SK-N-MC (cell line): Measurements from ENCODE around the gene SLU7.

Source experiments
- DNase-seq: peaks from one replicate; pipeline ENCODE4 v3.0.0-alpha.2; 2011; ENCODE audit warnings: low read depth, low spot score
- H3K27ac ChIP-seq: fragments of 200-600 bp; sonication (generic); 2 replicates; pipeline ENCODE4 v1.5.1; 2016; ENCODE audit warnings: mixed run types
- H3K36me3 ChIP-seq: fragments of 200-600 bp; sonication (generic); 2 replicates; pipeline ENCODE4 v1.6.1; 2017; ENCODE audit warnings: antibody characterized with exemption, low read length, mixed read lengths; ENCODE audit not compliant: insufficient read depth
- H3K4me3 ChIP-seq: fragments of 200-600 bp; sonication (generic); 2 replicates; pipeline ENCODE4 v1.5.1; 2016
- H3K9ac ChIP-seq: fragments of 200-600 bp; sonication (generic); 2 replicates; pipeline ENCODE4 v1.8.0; 2017; ENCODE audit warnings: mixed run types, mixed read lengths; ENCODE audit not compliant: insufficient read length
- H3K9me3 ChIP-seq: fragments of 200-600 bp; sonication (generic); 2 replicates; pipeline ENCODE4 v1.6.1; 2017; ENCODE audit warnings: low read depth, mild to moderate bottlenecking, antibody characterized with exemption, low read length, moderate library complexity, mixed read lengths
- EZH2 ChIP-seq: fragments of 200-600 bp; sonication (generic); IDR thresholded peaks from one replicate; pipeline ENCODE4 v1.6.1; 2017; ENCODE audit warnings: antibody characterized with exemption
- FOXP2 ChIP-seq: optimal IDR thresholded peaks from 2 replicates; pipeline ENCODE3; 2011; ENCODE audit warnings: mild to moderate bottlenecking, moderate library complexity; ENCODE audit not compliant: insufficient read depth; ENCODE audit errors: extremely low read length, control extremely low read depth
- POLR2AphosphoS5 ChIP-seq: IDR thresholded peaks from 2 replicates; pipeline ENCODE4 v1.6.1; 2012; ENCODE audit warnings: mild to moderate bottlenecking, low read depth, low read length, borderline replicate concordance

The SLU7 gene

DNA sequence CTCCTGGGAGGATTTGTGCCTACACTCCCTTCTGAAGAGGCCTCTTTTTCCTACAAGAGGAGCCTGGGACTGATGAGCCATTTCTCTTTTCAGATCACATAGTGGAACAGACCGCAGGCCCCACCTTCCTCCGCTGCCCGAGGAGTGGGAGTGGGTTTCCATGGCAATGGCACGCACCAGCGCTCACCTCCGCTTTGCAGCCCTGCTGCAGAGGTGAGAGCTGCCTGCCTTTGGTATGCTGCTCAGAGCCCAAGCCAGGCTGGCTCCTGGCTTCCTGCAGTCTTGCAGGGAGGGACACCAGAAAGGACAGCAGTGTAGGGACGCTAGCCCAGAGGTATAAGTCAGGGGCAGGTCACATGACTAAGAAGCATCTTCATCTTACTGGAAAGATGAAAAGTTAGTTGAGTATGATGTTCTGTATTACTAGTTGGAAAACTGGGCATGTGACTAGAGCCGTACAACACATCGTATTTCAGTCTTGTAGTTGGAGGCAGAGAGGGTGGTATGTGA is 15.2 kb upstream of the SLU7 start:
- DNase-seq: no peak
- no peak for TF ChIP-seq POLR2AphosphoS5
- no peak for TF ChIP-seq EZH2
- no peak for TF ChIP-seq FOXP2
- peaks cover 7% of the 10 kb centered on the region for H3K36me3 ChIP-seq
- no peak overlapping the region for H3K27ac ChIP-seq
- H3K4me3 ChIP-seq: no peak overlapping the region
- no peak overlapping the region for H3K9ac ChIP-seq
- H3K9me3 ChIP-seq: no peaks in the 10 kb centered on the region

DNA sequence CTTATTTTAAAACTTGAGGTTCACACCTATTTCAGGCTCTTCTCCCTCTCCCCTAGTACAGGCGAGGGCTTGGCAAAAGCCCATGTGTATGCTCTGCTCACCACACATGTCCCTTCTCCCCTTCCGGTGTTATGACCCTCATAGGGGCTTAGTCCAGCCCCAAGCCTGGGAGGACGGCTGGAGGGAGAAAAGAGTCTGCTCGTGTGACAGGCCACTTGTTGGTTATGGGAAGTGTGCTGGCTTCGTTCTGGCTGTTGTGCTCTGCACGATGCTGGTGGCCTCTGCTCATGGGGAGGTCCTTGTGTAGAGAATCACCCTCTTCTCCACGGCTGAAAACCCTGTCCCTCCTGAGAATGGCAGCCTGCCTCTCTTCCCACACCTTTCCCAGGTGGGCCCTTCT is 13.9 kb upstream of the SLU7 start:
- no peak overlapping the region for H3K9ac ChIP-seq
- DNase-seq: no peak
- TF ChIP-seq FOXP2: no peak
- no peak for TF ChIP-seq EZH2
- TF ChIP-seq POLR2AphosphoS5: no peak
- no peak overlapping the region for H3K27ac ChIP-seq
- H3K4me3 ChIP-seq: no peak overlapping the region
- H3K9me3 ChIP-seq: no peaks in the 10 kb centered on the region
- peaks cover 20% of the 10 kb centered on the region for H3K36me3 ChIP-seq

DNA sequence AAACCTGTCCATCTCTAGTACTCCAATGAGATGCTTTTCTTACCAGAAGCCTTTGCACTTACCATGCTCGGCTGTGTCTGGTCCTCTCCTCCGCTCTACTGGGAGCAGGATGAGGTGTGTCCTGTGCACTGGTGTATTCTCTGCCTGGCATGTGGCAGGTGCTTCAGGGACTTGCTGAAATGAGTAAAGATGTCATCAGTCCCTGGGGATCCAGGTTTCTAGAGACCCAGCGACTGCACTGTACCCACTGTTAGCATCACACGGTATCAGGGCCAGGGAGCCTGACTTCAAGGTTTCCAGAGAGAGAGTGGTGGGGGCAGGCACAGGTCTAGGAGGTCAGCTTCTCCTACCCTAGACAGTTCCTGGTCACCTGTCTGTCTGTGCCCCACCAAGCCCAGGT is 13.3 kb upstream of the SLU7 start:
- no peak overlapping the region for H3K9ac ChIP-seq
- no peak for DNase-seq
- H3K36me3 ChIP-seq: peaks cover 26% of the 10 kb centered on the region
- no peak overlapping the region for H3K4me3 ChIP-seq
- H3K27ac ChIP-seq: no peak overlapping the region
- H3K9me3 ChIP-seq: no peaks in the 10 kb centered on the region
- TF ChIP-seq EZH2 (no peak), POLR2AphosphoS5 (no peak), FOXP2 (no peak)

DNA sequence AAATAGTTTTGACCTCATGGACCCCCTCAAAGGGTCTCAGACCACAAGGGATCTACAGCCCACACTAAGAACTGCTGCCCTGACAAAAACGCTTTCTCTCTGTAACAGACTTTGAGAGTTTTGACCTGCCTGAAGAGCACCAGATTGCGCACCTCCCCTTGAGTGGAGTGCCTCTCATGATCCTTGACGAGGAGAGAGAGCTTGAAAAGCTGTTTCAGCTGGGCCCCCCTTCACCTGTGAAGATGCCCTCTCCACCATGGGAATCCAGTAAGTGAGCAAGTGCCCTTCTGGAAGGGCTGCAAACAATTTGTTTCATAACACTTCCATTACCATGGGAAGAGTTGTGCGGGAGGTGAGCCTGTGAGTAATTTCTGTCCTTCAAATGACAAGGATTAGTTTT is 8.7 kb upstream of the SLU7 start:
- Histone ChIP-seq H3K4me3 (no peak overlapping the region), H3K27ac (no peak overlapping the region), H3K9me3 (no peaks in the 10 kb centered on the region), H3K36me3 (peaks cover 69% of the 10 kb centered on the region), H3K9ac (no peak overlapping the region)
- no peak for DNase-seq
- no peak for TF ChIP-seq EZH2
- TF ChIP-seq POLR2AphosphoS5: no peak
- TF ChIP-seq FOXP2: no peak

DNA sequence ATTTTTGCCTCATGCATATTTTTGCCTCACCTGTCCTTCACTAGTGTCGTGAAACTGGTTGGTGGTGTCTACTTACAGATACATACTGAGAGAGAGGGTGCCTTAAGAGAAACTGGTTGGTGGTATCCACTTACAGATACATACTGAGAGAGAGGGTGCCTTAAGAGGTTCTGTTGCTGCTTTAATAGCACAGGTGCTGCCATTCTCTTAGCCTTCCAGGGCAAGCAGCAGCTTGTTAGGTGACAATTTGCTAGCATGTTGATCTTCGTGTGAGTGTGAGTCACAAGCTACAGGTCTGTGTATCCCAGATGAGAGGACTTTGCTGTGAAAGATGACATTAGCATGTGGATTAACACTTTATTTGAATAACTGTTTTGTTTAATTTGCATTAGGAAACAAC is 4.2 kb upstream of the SLU7 start:
- TF ChIP-seq FOXP2 (no peak), EZH2 (no peak), POLR2AphosphoS5 (no peak)
- peak overlapping the region; percentile 83 for H3K4me3 ChIP-seq
- H3K9ac ChIP-seq: peak overlapping the region; percentile 75
- H3K36me3 ChIP-seq: peaks cover 53% of the 10 kb centered on the region
- no peaks in the 10 kb centered on the region for H3K9me3 ChIP-seq
- DNase-seq: no peak
- no peak overlapping the region for H3K27ac ChIP-seq

DNA sequence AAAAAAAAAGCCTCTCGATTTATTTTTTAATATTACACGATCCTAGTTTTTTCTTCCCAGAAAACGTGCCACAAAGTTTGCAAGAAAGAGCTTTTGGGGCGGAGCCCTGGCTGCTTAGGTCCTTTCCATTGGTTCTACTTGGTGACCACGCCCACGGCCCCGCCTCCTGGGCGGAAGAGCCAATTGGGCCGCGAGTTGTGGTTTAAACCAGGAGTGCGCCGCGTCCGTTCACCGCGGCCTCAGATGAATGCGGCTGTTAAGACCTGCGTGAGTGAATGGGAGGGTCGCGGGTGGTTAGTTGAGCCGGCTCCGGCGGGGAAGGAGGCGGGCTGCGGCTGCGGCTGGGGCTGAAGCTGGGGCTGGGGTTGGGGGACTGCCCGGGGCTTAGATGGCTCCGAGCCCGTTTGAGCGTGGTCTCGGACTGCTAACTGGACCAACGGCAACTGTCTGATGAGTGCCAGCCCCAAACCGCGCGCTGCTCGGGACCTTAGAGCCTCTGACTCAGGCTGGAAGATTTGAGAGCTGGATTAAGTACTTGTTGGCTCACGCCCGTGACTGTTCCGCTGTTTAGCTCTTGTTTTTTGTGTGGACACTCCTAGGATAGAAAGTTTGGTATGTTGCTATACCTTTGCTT is 2.9 kb upstream of the SLU7 start, which contains the start of gene PTTG1:
Gene PTTG1, plus strand, starts transcription at position 231 of the 634 bp plus-strand sequence. CDS start 458 bp downstream, outside the sequence.
- H3K27ac ChIP-seq: no peak within 1 kb of the TSS
- no peaks in the 10 kb centered on the region for H3K9me3 ChIP-seq
- H3K36me3 ChIP-seq: peaks cover 40% of the 10 kb centered on the region
- H3K4me3 ChIP-seq: peak within 1 kb of the TSS; percentile 83
- peak; percentile 69 for DNase-seq
- peak within 1 kb of the TSS; percentile 75 for H3K9ac ChIP-seq
- TF ChIP-seq EZH2: no peak
- TF ChIP-seq POLR2AphosphoS5: peak; percentile 94
- TF ChIP-seq FOXP2: no peak

DNA sequence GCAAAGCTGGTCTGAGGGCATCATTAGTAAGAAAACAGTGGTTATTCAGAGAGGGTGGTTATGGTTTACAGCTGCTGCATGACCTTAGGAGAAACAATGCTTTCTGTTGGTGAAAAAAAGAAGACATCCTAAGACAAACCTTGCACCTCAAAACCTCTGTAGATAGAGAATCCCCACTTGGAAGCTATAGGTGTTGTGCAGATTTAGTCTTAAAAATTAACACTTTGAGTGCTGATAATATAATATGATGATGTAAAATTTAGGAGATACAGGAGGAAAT is 1.4 kb upstream of the SLU7 start:
- no peak for DNase-seq
- no peak overlapping the region for H3K27ac ChIP-seq
- TF ChIP-seq EZH2 (no peak), POLR2AphosphoS5 (no peak), FOXP2 (no peak)
- H3K36me3 ChIP-seq: peaks cover 27% of the 10 kb centered on the region
- peak overlapping the region; percentile 97 for H3K9ac ChIP-seq
- H3K4me3 ChIP-seq: no peak overlapping the region
- no peaks in the 10 kb centered on the region for H3K9me3 ChIP-seq

DNA sequence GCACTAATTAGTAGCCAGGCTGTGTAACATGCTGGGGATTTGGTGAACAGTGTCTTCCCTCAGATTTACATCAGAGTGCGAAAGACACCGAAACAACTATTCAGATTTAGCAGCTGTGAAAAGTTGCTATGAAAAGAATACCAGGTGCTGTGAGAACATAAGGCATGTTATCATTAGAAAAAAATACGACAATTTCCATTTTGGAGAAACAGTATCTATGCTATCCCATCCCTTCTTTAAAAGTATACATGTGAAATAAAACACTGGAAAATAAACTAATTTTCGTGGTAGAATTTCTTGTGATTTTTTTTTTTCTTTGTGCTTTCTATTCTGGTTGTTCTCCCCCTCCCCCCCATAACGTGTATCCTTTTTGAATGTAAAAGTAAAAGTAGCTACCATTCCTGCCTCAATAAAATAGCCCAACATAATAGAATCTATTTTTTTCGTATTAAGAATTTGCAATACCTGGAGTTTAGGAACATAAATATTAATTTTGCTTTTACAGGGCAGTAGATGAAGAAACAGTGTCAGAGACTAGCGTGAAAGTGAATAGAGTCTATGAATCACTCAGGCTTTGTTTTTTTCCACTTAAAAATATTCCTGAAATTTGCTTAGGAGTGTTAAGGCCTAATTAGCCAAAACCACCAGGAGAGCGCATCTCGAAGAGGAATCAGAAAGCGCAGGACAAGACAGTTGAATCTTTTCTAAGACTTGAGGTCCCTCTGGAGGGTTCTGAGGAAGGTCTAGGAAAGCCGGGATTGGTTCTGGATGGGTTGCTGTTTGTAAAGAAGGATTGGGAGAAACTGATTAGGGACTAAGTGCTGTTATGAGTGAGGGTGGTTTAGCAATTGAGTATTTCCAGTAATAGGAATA is 813 bp upstream of the SLU7 start:
- Histone ChIP-seq H3K9ac (peak overlapping the region; percentile 97), H3K27ac (peak overlapping the region; percentile 96), H3K4me3 (peak overlapping the region; percentile 84), H3K36me3 (peaks cover 21% of the 10 kb centered on the region), H3K9me3 (no peaks in the 10 kb centered on the region)
- no peak for TF ChIP-seq POLR2AphosphoS5
- no peak for TF ChIP-seq EZH2
- TF ChIP-seq FOXP2: no peak
- no peak for DNase-seq

DNA sequence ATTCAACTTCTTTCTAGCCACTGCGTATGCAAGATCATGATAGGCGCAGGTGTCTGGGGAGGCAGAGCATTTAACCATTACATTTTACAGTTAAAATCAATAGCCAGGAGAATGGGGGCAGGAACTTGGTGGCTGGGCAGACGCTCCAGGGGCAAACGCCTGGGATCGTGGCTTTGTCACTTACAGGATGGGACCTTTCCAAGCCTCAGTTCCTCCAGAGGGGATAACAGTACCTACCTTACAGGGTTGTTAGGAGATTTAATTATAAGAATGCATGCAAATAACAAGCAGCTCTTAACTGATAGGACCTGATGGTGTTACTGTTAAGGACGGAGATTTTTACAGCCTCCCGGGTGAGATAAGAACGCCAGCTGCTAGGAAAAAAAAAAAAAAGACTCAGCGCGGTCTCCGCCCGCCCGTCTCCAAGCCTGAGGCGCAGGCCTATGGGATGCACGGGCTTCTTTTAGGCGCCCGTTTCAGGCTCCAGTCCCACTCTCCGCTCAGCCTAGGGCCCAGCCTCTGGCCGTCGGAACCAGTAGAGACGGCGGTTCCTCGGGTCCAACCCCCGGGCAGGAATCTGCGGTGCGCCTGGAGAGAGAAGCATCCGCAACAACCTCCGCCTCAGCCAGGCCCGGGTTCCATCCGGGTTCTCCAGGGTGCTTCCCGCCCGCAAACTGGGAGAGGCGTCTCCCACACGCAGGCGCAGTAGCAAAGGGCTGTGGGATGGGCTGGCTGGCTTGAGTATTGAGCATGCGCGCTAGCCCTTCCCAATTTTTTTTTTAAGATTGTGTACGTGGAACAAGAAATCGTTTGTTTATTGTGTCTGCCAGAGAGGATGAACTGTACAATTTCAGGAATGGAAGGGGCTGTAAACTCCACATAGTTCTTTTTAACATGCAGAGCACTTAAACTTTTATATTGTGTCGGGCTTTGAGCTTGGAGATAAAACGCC is 19.2 kb downstream of the SLU7 start, which contains the start of gene FAM200C:
Gene FAM200C, minus strand, starts transcription at position 653 of the 952 bp plus-strand sequence. CDS start 4,564 bp downstream, outside the sequence.
- peak within 1 kb of the TSS; percentile 97 for H3K9ac ChIP-seq
- peak within 1 kb of the TSS; percentile 89 for H3K4me3 ChIP-seq
- TF ChIP-seq EZH2 (no peak), FOXP2 (peak; percentile 22), POLR2AphosphoS5 (peak; percentile 99)
- H3K27ac ChIP-seq: peak within 1 kb of the TSS; percentile 44; the same call in 1 of the 2 replicates
- peaks cover 26% of the 10 kb centered on the region for H3K36me3 ChIP-seq
- no peaks in the 10 kb centered on the region for H3K9me3 ChIP-seq
- peak; percentile 75 for DNase-seq
